HepG2 (cell line): Measurements from ENCODE around the gene ACBD3. TPM values are rescaled to one million over a fixed set of nuclear protein-coding genes. Genes with fewer than 3 reads are reported as not detected.

Experiments used
- ATAC-seq: fragments of 200-7000 bp; cut with Tn5 transposase; 3 replicates; pipeline ENCODE4 v1.9.1; 2020; ENCODE audit warnings: mild to moderate bottlenecking, moderate library complexity
- BruUV-seq: library from RNA; stranded (reverse); fragments of 400-500 nt; replicated peaks from 2 replicates; lab custom pipeline; 2021; lab: Mats Ljungman, UMichigan
- CTCF ChIA-PET: fragments of 300-600 bp; formaldehyde crosslinking; extraction: SDS; loops from one replicate; lab custom pipeline; 2021; ENCODE audit warnings: low total read pairs, inconsistent platforms, low intra/inter-chr PET ratio; lab: Yijun Ruan, JAX
- POLR2A ChIA-PET: fragments of 350-600 bp; sonication (Branson Sonifier 250); formaldehyde crosslinking; loops from one replicate; lab custom pipeline; 2020; ENCODE audit warnings: antibody characterized with exemption, inconsistent platforms; lab: Yijun Ruan, JAX
- DNase-seq: peaks from one replicate; pipeline ENCODE4 v3.0.0-alpha.2; 2015; ENCODE audit warnings: low spot score
- FAIRE-seq: peaks from 3 replicates; lab custom pipeline; 2011; peaks lifted over from hg19 to GRCh38; lab: Jason Lieb, UNC
- H2AFZ ChIP-seq: one replicate; pipeline ENCODE4 v1.6.1; 2011; ENCODE audit warnings: low read length, inconsistent platforms
- H3K27ac ChIP-seq: fragments of 300-600 bp; 3 replicates; pipeline ENCODE4 v1.8.0; 2011; ENCODE audit warnings: mixed run types, mild to moderate bottlenecking, mixed read lengths, low read length, inconsistent platforms; ENCODE audit not compliant: insufficient read depth; ENCODE audit errors: extremely low read length
- H3K27me3 ChIP-seq, 2 experiments: fragments of 200-600 bp in 1 of 2; 2 replicates in 1 of 2; 3 replicates in 1 of 2; pipeline versions ENCODE4 v1.6.0 to v1.8.0; 2011; ENCODE audit warnings: low read length in 2 of 2, mild to moderate bottlenecking in 2 of 2, moderate library complexity in 2 of 2, inconsistent platforms in 1 of 2; ENCODE audit not compliant: insufficient read depth in 2 of 2, control insufficient read depth in 1 of 2
- H3K36me3 ChIP-seq, 2 experiments: fragments of 200-600 bp in 1 of 2; replicated peaks in 1 of 2; 2 replicates in 1 of 2; 3 replicates in 1 of 2; pipeline versions ENCODE4 v1.5.1 to v1.8.0; 2011; ENCODE audit warnings: low read length in 2 of 2, inconsistent platforms in 1 of 2; ENCODE audit not compliant: insufficient read depth in 2 of 2, control insufficient read depth in 1 of 2
- H3K4me1 ChIP-seq: 2 replicates; pipeline ENCODE4 v1.5.1; 2012; ENCODE audit warnings: low read length, inconsistent platforms; ENCODE audit not compliant: insufficient read depth
- H3K4me2 ChIP-seq: 2 replicates; pipeline ENCODE4 v1.6.0; 2011; ENCODE audit warnings: low read depth, low read length, inconsistent platforms
- H3K4me3 ChIP-seq, 3 experiments: fragments of 200-600 bp in 1 of 3; sonication (generic), shearing (Covaris generic) in 1 of 3; replicated peaks in 1 of 3; 2 replicates each; pipeline ENCODE4 v1.5.1; 2011 to 2016; ENCODE audit warnings: low read length in 3 of 3, inconsistent platforms in 2 of 3, low read depth in 2 of 3, mild to moderate bottlenecking in 2 of 3, control low read depth in 1 of 3, mixed read lengths in 1 of 3; ENCODE audit not compliant: insufficient read depth in 1 of 3
- H3K79me2 ChIP-seq: one replicate; pipeline ENCODE4 v1.6.1; 2011; ENCODE audit warnings: low read length, inconsistent platforms; ENCODE audit not compliant: insufficient read depth
- H3K9ac ChIP-seq: 2 replicates; pipeline ENCODE4 v1.6.0; 2011; ENCODE audit warnings: mild to moderate bottlenecking, low read depth, low read length, inconsistent platforms; ENCODE audit not compliant: insufficient read depth
- H3K9me3 ChIP-seq: 2 replicates; pipeline ENCODE4 v1.5.1; 2012; ENCODE audit warnings: mild to moderate bottlenecking, low read length
- H4K20me1 ChIP-seq: 2 replicates; pipeline ENCODE4 v1.6.0; 2011; ENCODE audit warnings: inconsistent platforms, mild to moderate bottlenecking, low read length, moderate library complexity; ENCODE audit not compliant: insufficient read depth
- AGO1 ChIP-seq: fragments of 200-400 bp; formaldehyde crosslinking; IDR thresholded peaks from 2 replicates; pipeline ENCODE4 v1.6.1; 2017; ENCODE audit warnings: mild to moderate bottlenecking, low read depth, low read length, moderate library complexity; ENCODE audit not compliant: poor library complexity, severe bottlenecking
- FOXP1 ChIP-seq, 2 experiments: fragments of 450-650 bp in 1 of 2; IDR thresholded peaks; 2 replicates each; pipeline ENCODE4 v1.6.1; 2017 to 2018; ENCODE audit warnings: antibody characterized with exemption in 1 of 2
- MATR3 ChIP-seq: sonication (generic); formaldehyde crosslinking; IDR thresholded peaks from 2 replicates; pipeline ENCODE4 v1.4.0; 2020; ENCODE audit warnings: missing genetic modification reagents
- ZHX2 ChIP-seq, 2 experiments: sonication (generic) in 1 of 2; formaldehyde crosslinking in 1 of 2; IDR thresholded peaks; 2 replicates each; pipeline versions ENCODE4 v1.6.1 to v1.9.0; 2014 to 2022; ENCODE audit warnings: antibody characterized with exemption in 1 of 2, borderline replicate concordance in 1 of 2, inconsistent platforms in 1 of 2, low read depth in 1 of 2, missing genetic modification reagents in 1 of 2
- ZNF224 ChIP-seq: sonication (generic); formaldehyde crosslinking; IDR thresholded peaks from 2 replicates; pipeline ENCODE4 v1.5.0; 2020; ENCODE audit warnings: mild to moderate bottlenecking, missing genetic modification reagents
- ZNF879 ChIP-seq: sonication (generic); formaldehyde crosslinking; IDR thresholded peaks from 2 replicates; pipeline ENCODE4 v1.8.1; 2023; ENCODE audit warnings: missing genetic modification reagents
- WGBS: methylation state at CpG from one replicate; pipeline ENCODE4 v1.1.6; 2017; ENCODE audit warnings: low lambda C conversion rate; 5-methylcytosine and 5-hydroxymethylcytosine counted together
- in situ Hi-C: cut with HindIII; loops from 2 replicates; pipeline ENCODE4 v1.10.0; 2017; ENCODE audit warnings: low pct_unique_long_range_greater_than_20kb; ENCODE audit not compliant: extremely low pct_ligation_motif_present
- intact Hi-C: fragments of 100-400 bp; cut with micrococcal nuclease; formaldehyde crosslinking; loops from one replicate; pipeline ENCODE4 v1.10.0; 2022; ENCODE audit not compliant: unreplicated experiment
- polyA plus RNA-seq, 8 experiments: library from polyadenylated mRNA; depleted of rRNA in 3 of 8; stranded (reverse) in 7 of 8; unstranded in 1 of 8; fragments of >200 nt; fragmentation: Illumina TruSeq in 4 of 8; extraction: Trizol in 4 of 8; gene quantifications; 2 replicates each; pipeline versions ENCODE4 v1.2.1 to v1.2.3, GENCODE V29; 2011 to 2016; ENCODE audit warnings: low read depth in 4 of 8, missing spikeins in 1 of 8, mixed read lengths in 1 of 8; ENCODE audit not compliant: insufficient read depth in 1 of 8
- total RNA-seq, 5 experiments: library from RNA; depleted of rRNA; stranded (reverse); fragments of >200 nt; fragmentation: Illumina TruSeq; extraction: Trizol; gene quantifications; 2 replicates each; pipeline ENCODE4 v1.2.3, GENCODE V29; 2016; ENCODE audit warnings: low read depth in 1 of 5
- TF ChIP-seq, protein P1 (sequence below): IDR thresholded peaks from 2 replicates; pipeline ENCODE4 v1.6.1; 2016; ENCODE audit warnings: low read depth, borderline replicate concordance
- TF ChIP-seq, protein P2 (sequence below): sonication (generic); formaldehyde crosslinking; IDR thresholded peaks from 2 replicates; pipeline ENCODE4 v1.8.1; 2023; ENCODE audit warnings: mild to moderate bottlenecking, missing genetic modification reagents, borderline replicate concordance
- TF ChIP-seq, protein P3 (sequence below): sonication (generic); formaldehyde crosslinking; IDR thresholded peaks from 2 replicates; pipeline ENCODE4 v1.5.0; 2020; ENCODE audit warnings: mild to moderate bottlenecking, missing genetic modification reagents, moderate library complexity

ACBD3 gene
- total and polyA plus RNA-seq, 2 of the 13 experiments (the other 11 are each of a cell fraction or from before 2014, with no cell fraction given) = 24.3 to 39.3 TPM

GRCh38 chr1:226133504-226134123 lies 52.9 kb downstream of the ACBD3 start:
- H3K4me3 ChIP-seq = no peak overlapping the region
- no peaks in the 10 kb centered on the region for H4K20me1 ChIP-seq
- no peaks in the 10 kb centered on the region for H3K9me3 ChIP-seq
- no peak overlapping the region for H2AFZ ChIP-seq
- in situ Hi-C loops (loop anchor here (5.0 kb wide), 1 partner anchor 54 kb away; the partner anchor contains the start of gene ACBD3), intact Hi-C loops (no loop called here)
- H3K4me2 ChIP-seq = no peak overlapping the region
- no peaks in the 10 kb centered on the region for H3K36me3 ChIP-seq
- no peak overlapping the region for H3K27ac ChIP-seq
- ATAC-seq = no peak
- peaks cover 55% of the 10 kb centered on the region for H3K4me1 ChIP-seq
- POLR2A ChIA-PET = no interaction called here
- no peak for DNase-seq
- no peak overlapping the region for H3K9ac ChIP-seq
- WGBS = 97% methylated on average over 5 of the region's 6 CpGs
- H3K27me3 ChIP-seq = no peaks in the 10 kb centered on the region
- no peak for FAIRE-seq
- no peak for TF ChIP-seq FOXP1 (IDR thresholded peaks at IDR 0.05)
- no peak for TF ChIP-seq FOXP1 (CRISPR knock-in tag; IDR thresholded peaks at IDR 0.05)
- TF ChIP-seq, protein P1, sequence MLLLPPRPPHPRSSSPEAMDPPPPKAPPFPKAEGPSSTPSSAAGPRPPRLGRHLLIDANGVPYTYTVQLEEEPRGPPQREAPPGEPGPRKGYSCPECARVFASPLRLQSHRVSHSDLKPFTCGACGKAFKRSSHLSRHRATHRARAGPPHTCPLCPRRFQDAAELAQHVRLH (CRISPR knock-in tag) = no peak
- TF ChIP-seq, protein P2, sequence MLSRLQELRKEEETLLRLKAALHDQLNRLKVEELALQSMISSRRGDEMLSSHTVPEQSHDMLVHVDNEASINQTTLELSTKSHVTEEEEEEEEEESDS = no peak
- TF ChIP-seq AGO1 = no peak
- TF ChIP-seq, protein P3, sequence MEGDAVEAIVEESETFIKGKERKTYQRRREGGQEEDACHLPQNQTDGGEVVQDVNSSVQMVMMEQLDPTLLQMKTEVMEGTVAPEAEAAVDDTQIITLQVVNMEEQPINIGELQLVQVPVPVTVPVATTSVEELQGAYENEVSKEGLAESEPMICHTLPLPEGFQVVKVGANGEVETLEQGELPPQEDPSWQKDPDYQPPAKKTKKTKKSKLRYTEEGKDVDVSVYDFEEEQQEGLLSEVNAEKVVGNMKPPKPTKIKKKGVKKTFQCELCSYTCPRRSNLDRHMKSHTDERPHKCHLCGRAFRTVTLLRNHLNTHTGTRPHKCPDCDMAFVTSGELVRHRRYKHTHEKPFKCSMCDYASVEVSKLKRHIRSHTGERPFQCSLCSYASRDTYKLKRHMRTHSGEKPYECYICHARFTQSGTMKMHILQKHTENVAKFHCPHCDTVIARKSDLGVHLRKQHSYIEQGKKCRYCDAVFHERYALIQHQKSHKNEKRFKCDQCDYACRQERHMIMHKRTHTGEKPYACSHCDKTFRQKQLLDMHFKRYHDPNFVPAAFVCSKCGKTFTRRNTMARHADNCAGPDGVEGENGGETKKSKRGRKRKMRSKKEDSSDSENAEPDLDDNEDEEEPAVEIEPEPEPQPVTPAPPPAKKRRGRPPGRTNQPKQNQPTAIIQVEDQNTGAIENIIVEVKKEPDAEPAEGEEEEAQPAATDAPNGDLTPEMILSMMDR = no peak
- TF ChIP-seq ZNF879 (CRISPR knock-in tag) = no peak
- no peak for TF ChIP-seq MATR3 (CRISPR knock-in tag)
- no peak for TF ChIP-seq ZNF224 (CRISPR knock-in tag)
- no peak for TF ChIP-seq ZHX2 (IDR thresholded peaks at IDR 0.05; ENCODE audit: low read depth)
- no peak for TF ChIP-seq ZHX2 (CRISPR knock-in tag; IDR thresholded peaks at IDR 0.05; ENCODE audit: borderline replicate concordance)
- no TSS peak for BruUV-seq
- no peaks in the 10 kb centered on the region for H3K79me2 ChIP-seq
- CTCF ChIA-PET = no interaction called here
